GM18511 (cell line): ENCODE measurements around the gene HTR4.
A peak's percentile ranks its signal among the peaks of the same experiment; 100 is the strongest.
"Not testable (repeated sequence)": the region's sequence is repeated elsewhere in the genome, so short reads cannot be mapped to it uniquely, and the experiment has no call there.

ENCODE experiments used
- ATAC-seq: cut with Tn5 transposase; IDR thresholded peaks from one replicate; pipeline ENCODE4 v1.9.1; 2021; ENCODE audit warnings: mild to moderate bottlenecking, moderate library complexity; ENCODE audit not compliant: unreplicated experiment

The HTR4 gene

DNA sequence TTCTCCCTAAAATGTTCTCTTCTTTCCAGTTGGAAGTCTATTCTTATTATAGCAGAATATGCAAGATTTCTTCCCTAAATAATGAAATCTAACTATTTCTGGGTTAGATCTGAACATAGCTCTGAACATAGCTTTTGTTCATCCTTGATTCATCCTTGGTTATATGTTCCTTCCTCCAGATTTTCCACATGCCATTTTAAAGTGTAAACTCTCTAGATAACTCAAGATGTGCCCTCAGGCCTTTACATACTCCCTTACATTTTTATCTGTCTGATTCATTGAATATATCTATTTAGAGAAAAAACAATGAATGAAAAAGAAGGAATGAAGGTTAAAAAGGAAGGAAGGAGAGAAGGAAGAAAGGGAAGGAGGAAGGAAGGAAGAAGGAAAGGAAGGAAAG is 169.7 kb downstream of the HTR4 start:
- no peak for ATAC-seq

GRCh38 chr5:148483750-148484149 is 170.6 kb downstream of the HTR4 start:
- no peak for ATAC-seq

GRCh38 chr5:148482697-148483462 is 171.4 kb downstream of the HTR4 start:
- ATAC-seq = peak; percentile 92

GRCh38 chr5:148482196-148482595 is 172.1 kb downstream of the HTR4 start:
- no peak for ATAC-seq

DNA sequence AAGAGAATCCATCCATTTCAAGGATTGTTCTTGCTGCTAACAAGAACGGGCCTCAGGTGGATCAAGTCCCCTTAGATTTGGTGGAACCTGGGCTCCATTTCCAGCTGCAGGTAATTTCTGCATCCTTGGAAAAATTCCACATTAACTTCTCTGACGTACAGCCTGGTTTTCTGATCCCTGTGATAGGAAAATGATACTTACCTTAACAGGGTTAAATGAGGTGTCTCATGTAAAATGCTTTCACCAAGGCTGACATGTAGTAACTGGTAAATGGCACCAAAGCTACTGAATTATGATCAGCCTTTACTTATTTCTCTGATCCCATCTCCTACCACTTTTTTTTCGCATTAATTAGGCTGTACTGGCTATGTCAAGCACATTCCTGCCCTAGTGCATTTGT is 176.9 kb downstream of the HTR4 start:
- ATAC-seq = no peak

GRCh38 chr5:148476302-148476701 is 178.0 kb downstream of the HTR4 start:
- ATAC-seq = no peak

- ATAC-seq = no peak
Measured at GRCh38 chr5:148474025-148474511, 180.3 kb downstream of the HTR4 start.

DNA sequence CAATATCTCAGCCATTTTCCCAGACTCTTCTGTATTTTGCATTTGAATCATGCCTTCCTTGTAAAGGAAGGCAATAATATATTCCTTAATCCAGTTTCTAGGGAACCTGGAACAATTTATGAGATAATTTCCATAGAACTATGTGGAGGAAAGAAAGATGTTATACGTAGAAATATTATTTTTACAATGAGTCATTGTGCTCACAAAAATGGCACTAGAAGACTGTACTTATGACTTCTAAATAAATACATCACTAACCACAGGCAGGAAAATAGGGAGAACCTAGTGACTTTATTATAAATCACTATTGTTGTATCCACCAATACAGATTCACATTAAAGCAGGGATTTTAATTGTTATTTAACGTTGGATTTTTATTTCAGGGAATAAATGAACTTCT is 182.9 kb downstream of the HTR4 start:
- no peak for ATAC-seq

- ATAC-seq = no peak
Measured at GRCh38 chr5:148469501-148469935, 184.8 kb downstream of the HTR4 start.

DNA sequence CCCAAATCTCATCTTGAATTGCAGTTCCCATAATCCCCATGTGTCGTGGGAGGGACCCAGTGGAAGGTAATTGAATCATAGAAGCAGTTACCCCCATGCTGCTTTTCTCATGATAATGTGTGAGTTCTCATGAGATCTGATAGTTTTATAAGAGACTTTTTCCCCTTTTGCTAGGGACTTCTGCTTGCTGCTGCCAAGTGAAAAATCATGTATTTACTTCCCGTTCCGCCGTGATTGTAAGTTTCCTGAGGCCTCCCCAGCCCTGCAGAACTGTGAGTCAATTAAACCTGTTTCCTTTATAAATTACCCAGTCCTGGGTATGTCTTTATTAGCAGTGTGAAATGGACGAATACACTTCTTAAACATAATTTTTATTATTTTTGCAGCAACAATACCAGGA is 185.6 kb downstream of the HTR4 start:
- ATAC-seq = not testable (repeated sequence)

- no peak for ATAC-seq
Measured at GRCh38 chr5:148467958-148468357, 186.4 kb downstream of the HTR4 start.

DNA sequence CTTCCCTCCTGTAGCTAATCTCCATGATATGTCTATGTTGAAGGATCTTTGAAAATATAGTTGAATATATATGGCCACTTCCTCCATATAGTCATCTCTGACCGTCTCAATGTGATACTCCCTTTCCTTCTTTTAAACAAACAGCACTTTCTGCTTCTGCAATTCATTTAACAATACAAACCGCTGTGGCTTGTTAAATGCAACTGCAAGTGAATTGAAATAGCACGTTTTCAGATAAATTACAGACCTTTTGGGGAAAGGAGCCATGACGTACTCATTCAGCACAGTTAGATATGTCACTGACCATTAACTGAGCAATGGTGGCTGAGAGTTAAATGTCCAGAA is 188.1 kb downstream of the HTR4 start:
- ATAC-seq = no peak

DNA sequence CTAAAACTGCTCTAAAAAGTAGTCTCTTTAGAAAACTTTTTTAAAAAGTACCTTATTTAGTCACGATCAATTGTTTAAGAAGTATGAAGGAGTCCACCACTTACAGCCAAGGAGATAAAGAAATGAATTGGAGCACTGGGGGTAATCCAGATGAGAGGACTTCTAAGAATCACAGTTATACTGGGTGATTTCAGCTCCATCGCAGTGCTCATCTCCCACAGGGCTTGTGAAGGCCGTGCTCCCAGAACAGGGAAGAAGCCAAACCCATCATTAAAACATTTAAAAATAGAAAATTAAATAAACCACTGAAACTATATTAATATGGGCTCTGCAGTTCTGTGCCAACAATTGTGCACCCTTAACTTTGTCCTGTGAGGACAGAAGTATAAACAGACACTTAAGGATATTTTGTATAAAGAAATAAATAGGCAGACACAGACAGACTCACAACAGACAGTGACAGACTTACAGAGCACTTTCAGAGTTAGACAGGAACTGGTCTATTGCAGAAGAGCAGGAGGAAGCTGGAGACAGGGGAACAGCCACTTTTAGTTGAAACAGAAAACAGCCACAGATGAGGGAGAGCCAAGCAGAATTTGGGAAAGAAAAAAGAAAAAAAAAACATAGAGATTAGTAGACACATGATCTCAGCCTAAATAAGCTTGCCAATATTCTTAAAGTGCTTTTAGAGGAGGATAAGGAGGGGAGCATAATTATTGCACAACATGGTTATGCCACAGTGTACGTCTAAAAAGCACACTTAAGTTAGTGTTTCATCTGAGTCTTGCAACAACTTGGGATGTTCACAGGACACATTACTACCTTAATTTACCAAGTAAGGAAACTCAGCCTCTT is 188.7 kb downstream of the HTR4 start:
- no peak for ATAC-seq

DNA sequence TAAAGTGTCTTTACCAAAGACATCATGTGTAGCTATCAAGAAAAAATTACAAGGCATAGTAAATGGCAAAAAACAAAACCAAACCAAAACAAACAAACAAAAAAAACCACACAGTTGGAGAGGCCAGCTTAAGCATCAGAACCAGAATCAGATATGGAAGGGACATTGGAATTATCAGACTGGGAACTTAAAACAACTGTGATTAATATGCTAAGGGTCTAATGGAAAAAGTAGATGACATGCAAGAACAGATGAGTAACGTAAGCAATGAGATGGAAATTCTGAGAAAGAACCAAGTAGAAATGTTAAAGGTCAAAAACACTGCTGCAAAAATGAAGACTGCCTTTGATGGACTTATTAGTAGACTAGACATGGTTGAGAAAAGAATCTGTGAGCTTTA is 194.7 kb downstream of the HTR4 start:
- ATAC-seq = no peak

DNA sequence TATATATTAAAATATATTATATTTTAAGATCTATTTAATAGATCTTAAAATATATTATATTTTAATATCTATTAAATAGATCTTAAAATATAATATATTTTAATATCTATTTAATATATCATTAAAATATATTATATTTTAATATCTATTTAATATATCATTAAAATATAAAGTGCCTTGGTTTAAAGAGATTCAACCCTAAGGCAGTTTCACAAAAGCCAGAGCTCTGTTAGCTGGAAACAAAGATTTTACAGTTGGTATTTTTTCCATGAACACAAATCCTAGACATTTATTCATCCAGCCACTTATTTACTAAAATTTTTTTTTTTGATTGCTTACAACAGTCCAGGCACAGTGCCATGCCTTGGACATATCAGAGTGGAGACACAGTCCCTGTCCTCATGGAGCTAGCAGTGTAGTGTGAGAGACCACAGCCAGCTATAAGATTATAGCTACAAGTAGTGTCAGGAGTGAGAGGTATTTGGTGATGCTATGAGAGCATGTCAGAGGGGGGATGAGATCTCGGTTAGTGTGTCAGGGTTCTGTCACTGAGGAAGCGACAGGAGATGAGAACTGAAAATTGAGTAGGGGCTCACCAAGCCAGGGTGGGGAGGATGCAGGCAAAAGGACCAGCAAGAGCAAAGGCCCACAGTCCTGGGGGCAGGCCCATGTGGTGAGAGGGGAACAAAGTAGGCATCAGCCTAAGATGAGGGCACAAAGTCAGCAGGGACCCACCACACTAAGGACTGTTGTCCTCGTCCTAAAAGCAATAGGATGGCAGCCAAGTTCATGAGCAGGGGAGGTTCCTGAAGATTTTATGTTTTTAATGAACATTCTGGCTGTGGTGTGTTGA is 196.1 kb downstream of the HTR4 start:
- ATAC-seq = no peak

DNA sequence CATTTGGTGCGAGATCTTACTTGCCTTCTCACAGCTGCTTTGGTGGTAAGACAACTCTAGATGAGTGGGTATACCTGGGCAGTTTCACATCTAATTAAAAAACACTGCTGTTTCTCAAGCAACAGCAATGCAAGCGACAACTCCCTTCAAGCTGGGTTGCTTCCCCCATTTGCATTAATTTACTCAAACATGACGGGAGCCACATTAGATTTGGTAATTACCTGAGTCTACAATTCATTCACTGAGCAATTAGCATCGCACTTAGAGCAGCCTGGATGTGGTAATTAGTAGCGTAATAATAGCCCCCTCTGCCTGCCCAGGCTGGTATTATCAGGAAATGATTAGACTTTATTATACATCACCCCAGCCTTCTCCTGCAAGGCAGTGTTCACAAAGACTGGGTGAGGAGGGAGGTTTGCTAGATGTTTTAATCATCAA is 197.1 kb downstream of the HTR4 start:
- peak; percentile 81 for ATAC-seq

GRCh38 chr5:148455185-148455584 is 199.1 kb downstream of the HTR4 start:
- no peak for ATAC-seq

- ATAC-seq = no peak
Measured at GRCh38 chr5:148454576-148454975, 199.8 kb downstream of the HTR4 start.

DNA sequence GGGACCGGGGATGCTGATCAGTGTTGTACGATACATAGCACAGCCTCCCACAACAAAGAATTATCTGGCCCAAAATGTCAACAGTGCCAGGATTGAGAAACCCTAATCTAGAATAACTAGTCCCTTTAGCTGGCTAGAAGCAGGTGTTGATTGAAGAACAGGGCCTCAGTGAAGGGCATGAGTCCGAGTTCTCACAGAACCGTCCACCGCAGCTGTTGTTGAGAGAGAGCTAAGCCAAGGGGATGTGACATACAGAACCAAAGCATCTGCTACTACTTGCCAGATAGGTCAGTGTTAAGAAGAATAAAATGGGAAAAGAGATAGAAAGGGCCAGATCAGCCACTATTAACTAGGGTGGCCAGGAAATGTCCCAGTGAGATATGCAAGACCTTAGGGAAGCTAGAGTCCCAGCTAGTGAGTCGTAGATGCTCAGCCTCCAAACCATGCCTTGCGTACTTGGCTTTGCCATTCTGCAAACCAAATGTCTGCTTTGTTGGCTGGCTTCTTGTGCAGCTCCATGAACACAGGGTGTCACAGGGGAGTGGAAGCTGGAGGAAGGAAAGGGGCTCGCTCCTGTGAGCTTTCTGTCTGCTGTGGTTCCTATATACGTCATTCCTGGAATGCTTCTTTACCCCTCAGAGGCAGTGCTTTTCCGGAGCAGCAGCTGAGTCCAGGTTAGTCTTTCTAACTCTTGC is 201.7 kb downstream of the HTR4 start:
- ATAC-seq = no peak

GRCh38 chr5:148446611-148447010 is 207.7 kb downstream of the HTR4 start:
- no peak for ATAC-seq
